Stimulated activated CD8-positive, alpha-beta memory T cell treated with anti-CD3 and anti-CD28 coated beads, Interleukin-7, amount 100 ng/mL, for 24 hours (primary cell): ENCODE results near the gene NR1D2.
"Not testable (repeated sequence)": the region's sequence is repeated elsewhere in the genome, so short reads cannot be mapped to it uniquely, and the experiment has no call there.

Source experiments
- DNase-seq: peaks from one replicate; pipeline ENCODE4 v3.0.0-alpha.2; 2020; ENCODE audit warnings: low read depth

NR1D2 gene

GRCh38 chr3:24005669-24006068, 60.6 kb downstream of the NR1D2 start:
- DNase-seq: no peak

- not testable (repeated sequence) for DNase-seq
Measured at GRCh38 chr3:24010834-24011233, 65.7 kb downstream of the NR1D2 start.

- DNase-seq: no peak
Measured at GRCh38 chr3:24012589-24013269, 67.6 kb downstream of the NR1D2 start.

- no peak for DNase-seq
Measured at GRCh38 chr3:24017305-24017704, 72.2 kb downstream of the NR1D2 start.

- DNase-seq: no peak
Measured at GRCh38 chr3:24018784-24019570, 73.9 kb downstream of the NR1D2 start.

GRCh38 chr3:24019585-24019984, 74.5 kb downstream of the NR1D2 start:
- DNase-seq: no peak

GRCh38 chr3:24020036-24020691, 75.1 kb downstream of the NR1D2 start:
- no peak for DNase-seq

GRCh38 chr3:24023197-24023596, 78.1 kb downstream of the NR1D2 start:
- no peak for DNase-seq

- DNase-seq: no peak
Measured at GRCh38 chr3:24025805-24026204, 80.7 kb downstream of the NR1D2 start.

GRCh38 chr3:24026665-24027064, 81.6 kb downstream of the NR1D2 start:
- DNase-seq: not testable (repeated sequence)

GRCh38 chr3:24027946-24028345, 82.9 kb downstream of the NR1D2 start:
- no peak for DNase-seq
